ENCODE results near the gene ARHGAP40.

Gene ARHGAP40

DNA sequence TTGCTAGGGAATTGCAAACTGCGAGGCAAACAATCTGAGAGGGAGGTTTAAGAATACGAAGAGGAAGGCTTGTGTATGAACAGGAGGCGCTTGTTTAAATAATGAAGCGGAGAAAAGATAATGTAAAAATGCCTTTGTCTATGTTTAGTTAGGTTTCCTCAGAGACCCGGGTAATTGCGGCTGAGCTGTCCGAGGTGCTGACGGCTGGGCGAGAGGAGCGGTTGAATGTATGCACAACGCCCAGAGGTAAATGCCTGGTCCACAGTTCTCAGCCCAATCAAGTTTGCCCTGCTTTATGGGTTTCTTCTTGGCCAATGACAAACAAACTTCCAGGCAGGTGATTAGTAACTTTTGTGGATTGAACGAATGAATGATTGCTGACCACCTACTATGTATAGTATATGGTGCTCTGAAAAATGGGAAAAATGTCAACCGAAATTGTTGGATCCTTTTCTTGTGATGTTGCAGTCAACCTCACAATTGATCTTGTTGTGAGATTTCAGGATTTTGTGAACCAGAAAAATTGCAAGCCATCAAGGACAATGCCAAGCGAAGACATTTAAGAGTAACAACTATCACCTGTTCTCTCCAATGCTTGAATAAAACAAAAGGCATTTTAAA lies 84.4 kb downstream of the ARHGAP40 start:
- no peak for DNase-seq

DNA sequence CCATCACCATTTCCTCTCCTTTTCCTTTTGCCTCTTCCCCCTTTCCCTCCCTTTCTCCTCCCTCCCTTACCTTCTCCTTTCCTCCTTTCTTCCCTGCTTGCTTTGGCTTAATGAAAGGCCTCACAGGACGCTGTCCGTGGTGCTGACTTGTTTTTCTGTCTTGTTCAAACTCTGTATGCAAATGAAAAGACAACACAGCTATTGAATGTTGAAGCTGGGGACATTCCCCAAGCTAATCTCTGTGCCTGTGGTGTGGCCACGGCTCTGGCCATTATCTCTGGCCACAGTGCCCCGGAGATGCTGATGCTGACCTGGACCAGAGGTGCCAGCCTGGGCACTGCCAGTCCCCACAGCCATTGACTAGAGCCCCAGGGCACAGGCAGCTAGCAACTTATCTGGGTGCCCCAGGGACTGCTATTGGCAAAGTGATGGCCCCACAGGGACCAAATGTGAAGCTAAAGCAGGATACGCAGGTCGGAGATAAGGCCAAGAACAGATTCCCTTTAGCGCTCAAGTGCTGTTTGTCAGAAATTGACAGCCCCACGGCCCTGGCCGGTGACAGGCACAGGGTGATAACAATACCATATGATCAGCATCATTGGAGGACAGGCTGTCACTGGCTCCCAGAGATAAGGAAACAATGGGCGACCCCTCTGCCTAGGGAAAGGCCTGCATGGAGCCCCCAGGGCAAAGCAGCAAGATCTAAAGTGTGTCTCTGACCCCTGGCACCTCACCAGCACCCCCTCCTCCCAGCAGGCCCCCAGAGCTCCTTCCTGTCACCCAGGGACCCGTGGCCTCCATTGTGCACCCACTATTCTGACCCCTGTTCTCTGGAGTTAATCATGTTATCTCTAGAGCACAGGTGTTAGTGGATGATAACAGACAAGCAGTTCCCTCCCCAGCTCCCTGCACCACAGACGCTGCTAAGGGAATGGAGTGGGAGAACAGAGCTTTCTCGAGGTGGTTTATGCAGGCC lies 91.1 kb downstream of the ARHGAP40 start:
- no peak for DNase-seq

DNA sequence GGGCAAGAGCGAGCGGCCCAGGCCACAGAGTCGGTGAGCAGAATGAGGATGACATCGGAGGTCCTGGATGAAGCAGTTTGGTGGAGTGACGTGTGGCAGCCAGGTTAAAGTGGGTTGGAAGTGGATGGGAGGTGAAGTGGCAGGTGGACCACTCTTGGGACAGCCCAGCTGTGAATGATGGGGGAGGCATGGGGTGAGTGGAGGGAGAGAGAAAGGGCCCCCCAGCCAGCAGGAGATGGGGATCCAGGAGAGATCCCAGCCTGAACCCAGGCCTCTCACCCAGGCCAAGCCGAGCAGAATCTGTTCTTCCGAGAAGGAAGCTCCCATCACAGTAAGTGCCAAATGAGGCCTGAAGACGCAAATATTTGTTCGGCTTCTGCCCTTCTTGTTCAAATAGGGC lies 95.7 kb downstream of the ARHGAP40 start:
- no peak for DNase-seq

DNA sequence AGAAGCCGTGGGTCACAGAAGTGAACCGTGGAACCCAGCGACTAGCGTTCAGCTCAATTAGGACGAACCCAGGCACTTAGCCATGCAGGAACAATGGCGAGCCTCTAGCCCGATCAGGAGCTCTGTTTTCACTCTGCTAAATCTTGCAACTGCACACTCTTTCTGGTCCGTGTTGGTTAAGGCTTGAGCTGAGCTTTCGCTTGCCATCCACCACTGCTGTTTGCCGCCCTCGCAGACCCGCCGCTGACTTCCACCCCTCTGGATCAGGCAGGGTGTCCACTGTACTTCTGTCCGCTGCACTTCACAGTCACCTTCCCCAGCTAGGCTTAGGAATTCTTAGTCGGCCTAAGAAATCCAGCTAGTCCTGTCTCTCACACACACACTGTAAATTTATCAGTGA lies 96.9 kb downstream of the ARHGAP40 start:
- DNase-seq, result no peak

DNA sequence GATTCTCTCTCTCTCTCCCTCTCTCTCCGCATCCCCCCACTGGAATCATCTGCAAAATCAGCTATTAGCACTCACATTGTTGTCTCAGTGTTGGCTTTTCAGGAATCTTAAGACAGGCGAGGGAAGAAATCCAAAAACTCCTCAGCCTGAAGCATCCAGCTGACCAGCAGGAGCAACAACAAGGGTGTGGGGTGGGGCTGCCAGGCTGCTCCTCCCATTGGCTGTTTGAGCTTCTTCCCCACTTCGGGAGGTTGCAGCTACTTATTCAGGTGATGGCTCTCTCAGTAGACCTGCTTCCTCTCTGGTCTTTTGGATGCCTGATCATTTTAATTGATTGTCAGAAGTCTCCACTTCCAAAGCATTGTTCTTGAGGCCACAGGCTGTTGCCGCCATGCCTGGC lies 98.5 kb downstream of the ARHGAP40 start:
- no peak for DNase-seq
